ENCODE measurements around the gene TMEM164. TPM values are rescaled to one million over a fixed set of nuclear protein-coding genes. Genes with fewer than 3 reads are reported as not detected.
"Not testable (repeated sequence)": the region's sequence is repeated elsewhere in the genome, so short reads cannot be mapped to it uniquely, and the experiment has no call there.

Gene TMEM164
- polyA plus RNA-seq, 3 donors = 11.5 to 29.3 (median 12.7) TPM

GRCh38 chrX:110145311-110145710 lies 142.4 kb downstream of the TMEM164 start:
- no peak overlapping the region for H3K27ac ChIP-seq (ENCODE audit: low read depth, low read length)

GRCh38 chrX:110145854-110146253 lies 142.9 kb downstream of the TMEM164 start:
- H3K27ac ChIP-seq (ENCODE audit: low read depth, low read length) = no peak overlapping the region
- WGBS, 3 donors = 20% methylated on average over 4 of the region's 4 CpGs

- no peak overlapping the region for H3K27ac ChIP-seq (ENCODE audit: low read depth, low read length)
- 12 to 28% (median 23%) methylated on average over 2 of the region's 2 CpGs for WGBS, 3 donors
These were observed 143.6 kb downstream of the TMEM164 start for GRCh38 chrX:110146521-110146920.

GRCh38 chrX:110153244-110153643 lies 150.3 kb downstream of the TMEM164 start:
- 64 to 91% (median 73%) methylated on average over 2 of the region's 2 CpGs for WGBS, 3 donors
- H3K27ac ChIP-seq (ENCODE audit: low read depth, low read length) = no peak overlapping the region

- WGBS, 3 donors = 76 to 85% (median 76%) methylated on average over 2 of the region's 2 CpGs
These were observed 151.0 kb downstream of the TMEM164 start for GRCh38 chrX:110153896-110154295.

GRCh38 chrX:110154328-110154727 lies 151.4 kb downstream of the TMEM164 start:
- 75 to 89% (median 87%) methylated on average over 5 of the region's 5 CpGs for WGBS, 3 donors
- not testable (repeated sequence) for H3K27ac ChIP-seq (ENCODE audit: low read depth, low read length)

More at GRCh38 chrX:110153896-110154295, 151.0 kb downstream of the TMEM164 start:
- H3K27ac ChIP-seq (ENCODE audit: low read depth, low read length) = no peak overlapping the region

GRCh38 chrX:110155759-110156158 lies 152.8 kb downstream of the TMEM164 start:
- whole genome bisulfite sequencing, 3 donors = 63 to 83% (median 79%) methylated on average over 1 of the region's 1 CpG
- no peak overlapping the region for H3K27ac ChIP-seq (ENCODE audit: low read depth, low read length)

- no peak overlapping the region for H3K27ac ChIP-seq (ENCODE audit: low read depth, low read length)
- WGBS, 3 donors = 51 to 89% (median 80%) methylated on average over 6 of the region's 6 CpGs
These were observed 153.3 kb downstream of the TMEM164 start for GRCh38 chrX:110156167-110156754.

GRCh38 chrX:110157444-110157843 lies 154.5 kb downstream of the TMEM164 start:
- 82 to 98% (median 83%) methylated on average over 1 of the region's 1 CpG for WGBS, 3 donors
- H3K27ac ChIP-seq (ENCODE audit: low read depth, low read length) = no peak overlapping the region

- H3K27ac ChIP-seq (ENCODE audit: low read depth, low read length) = no peak overlapping the region
- 63 to 91% (median 72%) methylated on average over 7 of the region's 7 CpGs for WGBS, 3 donors
These were observed 156.3 kb downstream of the TMEM164 start for GRCh38 chrX:110159235-110159634.

- no peak overlapping the region for H3K27ac ChIP-seq (ENCODE audit: low read depth, low read length)
- 60 to 79% (median 68%) methylated on average over 2 of the region's 2 CpGs for WGBS, 3 donors
These were observed 157.0 kb downstream of the TMEM164 start for GRCh38 chrX:110159865-110160264.

- no peak overlapping the region for H3K27ac ChIP-seq (ENCODE audit: low read depth, low read length)
- WGBS, 3 donors = 80 to 97% (median 90%) methylated on average over 1 of the region's 1 CpG
These were observed 158.4 kb downstream of the TMEM164 start for GRCh38 chrX:110161361-110161686.

GRCh38 chrX:110162131-110162530 lies 159.2 kb downstream of the TMEM164 start:
- 89 to 100% (median 94%) methylated on average over 1 of the region's 1 CpG for WGBS, 3 donors
- H3K27ac ChIP-seq (ENCODE audit: low read depth, low read length) = no peak overlapping the region

- 31 to 85% (median 63%) methylated on average over 1 of the region's 1 CpG for WGBS, 3 donors
- H3K27ac ChIP-seq (ENCODE audit: low read depth, low read length) = no peak overlapping the region
These were observed 160.0 kb downstream of the TMEM164 start for GRCh38 chrX:110162867-110163266.

GRCh38 chrX:110163488-110163887 lies 160.6 kb downstream of the TMEM164 start:
- H3K27ac ChIP-seq (ENCODE audit: low read depth, low read length) = no peak overlapping the region
- 49 to 70% (median 67%) methylated on average over 3 of the region's 3 CpGs for WGBS, 3 donors

GRCh38 chrX:110167952-110168451 lies 165.1 kb downstream of the TMEM164 start:
- 37 to 95% (median 54%) methylated on average over 4 to 9 of the region's 9 CpGs for WGBS, 3 donors
- no peak overlapping the region for H3K27ac ChIP-seq (ENCODE audit: low read depth, low read length)

- H3K27ac ChIP-seq (ENCODE audit: low read depth, low read length) = no peak overlapping the region
- WGBS, 3 donors = 72 to 96% (median 80%) methylated on average over 4 of the region's 4 CpGs
These were observed 165.7 kb downstream of the TMEM164 start for GRCh38 chrX:110168585-110168984.

- no peak overlapping the region for H3K27ac ChIP-seq (ENCODE audit: low read depth, low read length)
- WGBS, 3 donors = 88 to 100% (median 100%) methylated on average over 1 to 3 of the region's 3 CpGs
These were observed 167.1 kb downstream of the TMEM164 start for GRCh38 chrX:110170029-110170428.

- WGBS, 3 donors = 82 to 89% (median 87%) methylated on average over 5 of the region's 5 CpGs
These were observed 168.5 kb downstream of the TMEM164 start for GRCh38 chrX:110171442-110171841.

GRCh38 chrX:110172215-110172614 lies 169.3 kb downstream of the TMEM164 start:
- no peak overlapping the region for H3K27ac ChIP-seq (ENCODE audit: low read depth, low read length)
- WGBS, 3 donors = 86 to 96% (median 92%) methylated on average over 10 of the region's 10 CpGs

More at GRCh38 chrX:110171442-110171841, 168.5 kb downstream of the TMEM164 start:
- H3K27ac ChIP-seq (ENCODE audit: low read depth, low read length) = no peak overlapping the region

Data from adipose tissue (tissue), 3 donors.